LNCaP clone FGC (cell line): ENCODE results near the gene VIPR1.

Experiments used
- DNase-seq: peaks from one replicate; pipeline ENCODE4 v3.0.0-alpha.2; 2011; ENCODE audit warnings: low read depth
- H3K4me3 ChIP-seq: 2 replicates; pipeline ENCODE4 v1.5.1; 2011; ENCODE audit warnings: mild to moderate bottlenecking, low read depth, low read length, control low read depth
- CTCF ChIP-seq: IDR thresholded peaks from 2 replicates; pipeline ENCODE4 v1.5.1; 2012; ENCODE audit warnings: mild to moderate bottlenecking; ENCODE audit not compliant: control insufficient read depth, insufficient read depth; ENCODE audit errors: extremely low read depth

The VIPR1 gene

GRCh38 chr3:42520336-42520735 is 17.9 kb downstream of the VIPR1 start:
- no peak for TF ChIP-seq CTCF
- no peak for DNase-seq
- H3K4me3 ChIP-seq, result no peak overlapping the region

- no peak for TF ChIP-seq CTCF
- no peak overlapping the region for H3K4me3 ChIP-seq
- DNase-seq, result no peak
Measured at GRCh38 chr3:42520906-42521305, 18.5 kb downstream of the VIPR1 start.

GRCh38 chr3:42524751-42525150 is 22.3 kb downstream of the VIPR1 start:
- H3K4me3 ChIP-seq, result no peak overlapping the region
- no peak for TF ChIP-seq CTCF
- no peak for DNase-seq

GRCh38 chr3:42525212-42525611 is 22.8 kb downstream of the VIPR1 start:
- DNase-seq, result no peak
- no peak for TF ChIP-seq CTCF
- no peak overlapping the region for H3K4me3 ChIP-seq

- no peak overlapping the region for H3K4me3 ChIP-seq
- TF ChIP-seq CTCF, result no peak
Measured at GRCh38 chr3:42525736-42526345, 23.4 kb downstream of the VIPR1 start.

GRCh38 chr3:42526616-42527367 is 24.3 kb downstream of the VIPR1 start:
- H3K4me3 ChIP-seq, result no peak overlapping the region
- DNase-seq, result no peak
- no peak for TF ChIP-seq CTCF

More at GRCh38 chr3:42525736-42526345, 23.4 kb downstream of the VIPR1 start:
- no peak for DNase-seq
